GM10248 (cell line): ENCODE measurements around the gene OSBPL6.
A peak's percentile ranks its signal among the peaks of the same experiment; 100 is the strongest.

Experiments used
- CTCF ChIA-PET: fragments of 300-600 bp; sonication (Branson Sonifier 250); formaldehyde crosslinking; extraction: SDS; loops from one replicate; lab custom pipeline; 2021; ENCODE audit warnings: antibody characterized with exemption; lab: Yijun Ruan, JAX
- POLR2A ChIA-PET: fragments of 350-650 bp; sonication (Branson Sonifier 250); formaldehyde crosslinking; extraction: SDS; loops from one replicate; lab custom pipeline; 2020; ENCODE audit warnings: antibody characterized with exemption; lab: Yijun Ruan, JAX
- DNase-seq: peaks from one replicate; pipeline ENCODE4 v3.0.0; 2012; ENCODE audit errors: extremely low spot score
- TF ChIP-seq, protein P1 (sequence below): IDR thresholded peaks from 2 replicates; pipeline ENCODE4 v1.5.1; 2012; ENCODE audit warnings: mild to moderate bottlenecking, low read depth; ENCODE audit errors: extremely low read depth, missing control alignments, control extremely low read depth

Gene OSBPL6

DNA sequence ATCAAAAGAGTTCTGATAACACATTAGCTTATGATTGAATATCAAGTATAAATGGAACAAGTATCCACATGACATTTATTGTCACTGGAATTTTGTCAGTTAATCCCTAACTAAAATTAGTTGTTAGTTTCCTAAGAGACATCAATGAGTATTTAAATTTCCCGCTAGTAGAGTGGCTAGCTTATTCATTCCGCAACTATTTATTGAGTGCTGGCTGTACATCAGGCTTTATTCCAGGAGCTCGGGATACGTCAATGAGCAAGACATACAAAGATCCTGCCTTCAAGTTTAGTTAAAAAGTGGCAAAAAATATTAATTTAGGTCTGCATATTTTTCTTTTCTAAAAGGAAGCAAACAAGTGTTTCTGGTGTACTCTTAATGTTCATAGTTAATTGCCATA, 197.4 kb downstream of the OSBPL6 start:
- no peak for DNase-seq
- POLR2A ChIA-PET, result no interaction called here
- TF ChIP-seq, protein P1, sequence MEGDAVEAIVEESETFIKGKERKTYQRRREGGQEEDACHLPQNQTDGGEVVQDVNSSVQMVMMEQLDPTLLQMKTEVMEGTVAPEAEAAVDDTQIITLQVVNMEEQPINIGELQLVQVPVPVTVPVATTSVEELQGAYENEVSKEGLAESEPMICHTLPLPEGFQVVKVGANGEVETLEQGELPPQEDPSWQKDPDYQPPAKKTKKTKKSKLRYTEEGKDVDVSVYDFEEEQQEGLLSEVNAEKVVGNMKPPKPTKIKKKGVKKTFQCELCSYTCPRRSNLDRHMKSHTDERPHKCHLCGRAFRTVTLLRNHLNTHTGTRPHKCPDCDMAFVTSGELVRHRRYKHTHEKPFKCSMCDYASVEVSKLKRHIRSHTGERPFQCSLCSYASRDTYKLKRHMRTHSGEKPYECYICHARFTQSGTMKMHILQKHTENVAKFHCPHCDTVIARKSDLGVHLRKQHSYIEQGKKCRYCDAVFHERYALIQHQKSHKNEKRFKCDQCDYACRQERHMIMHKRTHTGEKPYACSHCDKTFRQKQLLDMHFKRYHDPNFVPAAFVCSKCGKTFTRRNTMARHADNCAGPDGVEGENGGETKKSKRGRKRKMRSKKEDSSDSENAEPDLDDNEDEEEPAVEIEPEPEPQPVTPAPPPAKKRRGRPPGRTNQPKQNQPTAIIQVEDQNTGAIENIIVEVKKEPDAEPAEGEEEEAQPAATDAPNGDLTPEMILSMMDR, result no peak
- CTCF ChIA-PET, result interaction anchor here (1.1 to 6.4 kb wide), 6 partner anchors 10 to 32 kb away, joined by 3 to 73 read pairs (median 4); no protein-coding TSS in a partner anchor

DNA sequence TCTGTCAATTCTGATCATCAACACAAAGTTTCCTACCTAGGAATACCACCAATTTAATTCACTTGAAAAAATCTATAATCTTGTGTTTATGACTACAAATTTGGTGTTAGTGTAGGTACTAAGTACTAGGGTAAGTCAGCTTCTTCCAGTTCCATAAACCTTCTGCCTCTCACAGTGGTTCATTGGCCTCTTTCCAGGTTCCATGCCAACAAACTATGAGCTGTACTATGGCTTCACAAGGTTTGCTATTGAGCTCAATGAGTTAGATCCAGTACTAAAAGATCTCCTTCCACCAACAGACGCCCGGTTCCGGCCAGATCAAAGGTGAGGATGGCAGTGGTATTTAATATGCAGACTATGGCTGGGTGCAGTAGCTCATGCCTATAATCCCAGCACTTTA, 197.9 kb downstream of the OSBPL6 start:
- POLR2A ChIA-PET, result no interaction called here
- DNase-seq, result no peak

DNA sequence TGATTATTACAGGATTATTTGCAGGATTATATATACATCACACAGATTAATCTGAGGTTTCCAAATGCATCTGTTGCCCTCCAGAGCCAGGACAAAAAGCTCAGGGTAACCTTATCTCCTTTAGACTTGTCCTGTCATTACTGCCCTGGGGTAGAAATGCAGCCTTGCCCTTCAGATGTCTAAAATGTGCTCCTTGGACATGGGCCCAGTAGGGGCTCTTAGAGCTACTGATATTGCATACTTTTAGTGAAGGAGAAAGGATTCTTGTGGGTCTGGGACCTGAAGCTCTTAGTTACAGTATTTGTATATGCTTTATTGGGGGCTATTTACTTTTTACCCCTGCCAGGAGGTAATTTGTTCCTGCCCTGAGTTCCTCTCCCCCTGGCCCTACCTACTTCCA, 200.5 kb downstream of the OSBPL6 start:
- CTCF ChIA-PET, result interaction anchor here (0.6 to 6.4 kb wide), 16 partner anchors 9 to 283 kb away, joined by 3 to 73 read pairs (median 3); partner anchors contain the start of gene RBM45
- no peak for DNase-seq
- POLR2A ChIA-PET, result no interaction called here
- TF ChIP-seq, protein P1, result no peak

More for the DNA sequence above, 197.9 kb downstream of the OSBPL6 start:
- CTCF ChIA-PET, result interaction anchor here (1.1 to 6.4 kb wide), 5 partner anchors 10 to 31 kb away, joined by 3 to 73 read pairs (median 3); no protein-coding TSS in a partner anchor
- TF ChIP-seq, protein P1, result no peak

DNA sequence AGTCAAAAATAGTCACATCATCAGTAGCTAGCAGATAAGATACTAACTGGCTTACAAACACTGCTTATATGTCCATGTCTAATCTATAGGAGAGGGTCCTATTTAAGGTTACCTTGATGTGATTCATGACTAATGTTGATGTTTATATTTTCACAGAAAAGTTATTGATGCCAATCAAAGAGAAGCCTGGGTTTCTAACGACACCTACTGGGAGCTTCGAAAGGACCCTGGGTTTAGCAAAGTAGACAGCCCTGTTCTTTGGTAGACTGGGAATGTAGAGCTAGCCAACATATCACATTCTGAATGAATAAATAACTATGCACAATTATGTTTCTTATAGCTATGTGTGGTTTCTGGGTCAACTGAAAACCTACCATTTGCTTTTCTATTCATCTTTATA, 201.0 kb downstream of the OSBPL6 start:
- ChIA-PET POLR2A (no interaction called here), CTCF (interaction anchor here (0.6 to 6.4 kb wide), 16 partner anchors 10 to 283 kb away, joined by 3 to 73 read pairs (median 4); partner anchors contain the start of gene RBM45)
- DNase-seq, result no peak

DNA sequence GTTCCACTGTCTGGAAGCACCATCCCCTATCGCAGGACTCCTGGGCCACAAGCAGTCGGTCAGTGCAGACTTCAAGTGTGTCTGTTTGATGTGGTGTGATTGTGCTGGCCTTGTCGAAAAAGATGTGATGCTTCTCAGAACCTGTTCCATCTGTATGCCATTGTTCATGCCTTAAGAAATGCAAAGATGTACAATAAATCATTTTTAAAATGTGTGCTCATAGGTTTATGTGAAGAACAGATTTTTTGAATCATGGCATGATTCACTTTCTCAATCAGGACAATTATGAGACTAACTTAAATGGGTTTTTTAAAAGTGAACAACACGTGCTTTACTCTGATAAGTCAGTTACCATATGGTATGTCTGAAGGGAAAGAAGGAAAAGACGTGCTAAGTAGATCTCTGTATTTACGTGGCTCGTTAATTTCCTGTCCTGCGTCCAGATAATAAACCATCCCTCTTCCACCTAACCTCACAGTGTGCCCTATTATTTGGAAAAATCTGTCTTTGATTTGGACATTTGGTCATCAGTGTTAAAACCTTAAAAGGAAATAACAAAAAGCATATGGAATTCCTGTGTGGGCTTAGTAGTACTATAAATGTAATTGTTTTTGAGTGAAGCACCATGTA, 201.7 kb downstream of the OSBPL6 start:
- TF ChIP-seq, protein P1, result no peak
- ChIA-PET POLR2A (no interaction called here), CTCF (interaction anchor here (0.8 to 6.4 kb wide), 18 partner anchors 9 to 446 kb away, joined by 3 to 75 read pairs (median 6); partner anchors contain the start of gene RBM45)
- no peak for DNase-seq

More for the DNA sequence above, 201.0 kb downstream of the OSBPL6 start:
- TF ChIP-seq, protein P1, result no peak

DNA sequence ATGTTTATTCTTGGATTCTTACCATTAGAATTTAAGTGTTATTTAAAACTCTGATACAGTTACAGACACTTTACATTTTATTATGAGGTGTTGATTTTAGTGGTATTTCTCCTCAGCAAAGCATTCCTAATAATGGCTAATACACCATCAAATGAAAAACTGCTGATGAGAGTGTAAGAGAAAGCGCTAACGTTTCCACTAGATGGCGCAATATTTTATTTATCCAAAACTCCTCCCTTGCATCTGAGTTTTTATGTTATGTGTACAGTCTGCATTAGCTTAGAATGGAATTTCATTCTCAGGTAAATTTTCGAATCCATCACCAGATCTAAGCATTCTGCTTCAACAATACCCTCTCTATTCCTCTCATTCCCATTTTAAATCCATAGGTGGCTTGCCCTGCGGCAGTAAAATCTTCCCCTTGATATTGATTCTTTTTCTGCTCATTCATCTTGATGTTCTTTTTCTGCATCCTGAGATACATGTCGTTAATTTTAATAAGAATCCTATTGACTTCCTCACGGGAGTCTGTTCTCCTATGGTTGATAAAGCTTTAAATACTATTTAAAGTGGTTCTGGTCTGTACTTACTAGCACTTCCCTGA, 202.8 kb downstream of the OSBPL6 start:
- CTCF ChIA-PET, result interaction anchor here (0.8 to 4.8 kb wide), 16 partner anchors 8 to 445 kb away, joined by 3 to 75 read pairs (median 4); no protein-coding TSS in a partner anchor
- POLR2A ChIA-PET, result no interaction called here
- TF ChIP-seq, protein P1, result peak; percentile 67
- DNase-seq, result peak; percentile 40
